Measurements from ENCODE around the gene MILR1. TPM values are rescaled to one million over a fixed set of nuclear protein-coding genes. Genes with fewer than 3 reads are reported as not detected.
"Not testable (repeated sequence)": the region's sequence is repeated elsewhere in the genome, so short reads cannot be mapped to it uniquely, and the experiment has no call there.

MILR1 gene
- total RNA-seq, 2 experiments from 2014 or later: not detected

DNA sequence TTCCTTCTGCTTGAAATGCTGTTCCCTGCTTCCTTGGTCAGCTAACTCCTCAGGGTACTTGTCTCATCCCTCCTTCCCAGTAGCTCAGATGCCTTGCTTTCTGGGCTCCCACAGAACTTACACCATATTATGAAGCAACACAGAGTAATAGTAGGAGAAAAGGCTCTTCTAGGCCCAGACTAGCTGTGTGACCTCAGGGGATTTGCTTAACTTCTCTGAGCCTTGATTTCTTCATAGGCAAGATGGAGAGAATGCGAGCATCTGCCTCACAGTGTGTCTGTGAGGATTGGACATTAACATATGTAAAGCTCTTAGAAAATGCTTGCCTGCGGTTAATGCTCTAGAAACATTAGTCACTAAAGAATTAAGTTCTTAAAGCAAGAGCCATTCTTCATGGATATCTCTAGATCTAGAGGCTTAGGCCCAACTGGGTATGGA, 36.0 kb upstream of the MILR1 start:
- H3K4me3 Mint-ChIP-seq: no peak overlapping the region
- POLR2A ChIA-PET: no interaction called here
- CTCF ChIA-PET: interaction anchor here (0.6 to 2.2 kb wide), 6 partner anchors 8 to 131 kb away, joined by 3 to 14 read pairs (median 4); no protein-coding TSS in a partner anchor
- intact Hi-C loops (cut with micrococcal nuclease): no loop called here
- DNase-seq: no peak
- no peaks in the 10 kb centered on the region for H3K36me3 Mint-ChIP-seq
- no peak overlapping the region for H3K27ac Mint-ChIP-seq
- no peaks in the 10 kb centered on the region for H3K27me3 Mint-ChIP-seq
- no peaks in the 10 kb centered on the region for H3K4me1 Mint-ChIP-seq (ENCODE audit: low read depth)
- no peaks in the 10 kb centered on the region for H3K9me3 Mint-ChIP-seq

DNA sequence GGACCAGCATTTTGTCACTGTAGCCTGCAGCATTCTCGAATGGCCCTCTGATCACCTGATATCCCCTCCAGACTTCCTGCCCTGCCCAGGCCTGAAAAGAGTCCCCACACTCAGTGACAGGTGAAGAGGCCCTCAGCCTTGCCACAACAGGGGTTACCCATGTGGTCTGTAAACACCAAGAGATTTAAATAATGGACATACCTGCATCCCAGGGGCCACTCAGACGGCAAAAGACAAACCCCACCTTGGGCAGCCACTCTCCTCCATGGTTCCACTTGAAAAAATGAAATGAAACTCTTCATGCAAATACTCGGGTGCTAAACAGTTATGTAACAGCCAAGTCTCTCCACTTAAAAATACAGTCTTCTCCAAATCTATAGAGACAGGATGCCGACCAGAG, 35.4 kb upstream of the MILR1 start:
- POLR2A ChIA-PET: no interaction called here
- no peaks in the 10 kb centered on the region for H3K4me1 Mint-ChIP-seq (ENCODE audit: low read depth)
- no peak for DNase-seq
- no peaks in the 10 kb centered on the region for H3K27me3 Mint-ChIP-seq
- no peaks in the 10 kb centered on the region for H3K9me3 Mint-ChIP-seq
- CTCF ChIA-PET: interaction anchor here (1.4 to 2.2 kb wide), 2 partner anchors 93 to 131 kb away, joined by 4 to 14 read pairs; no protein-coding TSS in a partner anchor
- H3K4me3 Mint-ChIP-seq: no peak overlapping the region
- no peak overlapping the region for H3K27ac Mint-ChIP-seq
- H3K36me3 Mint-ChIP-seq: no peaks in the 10 kb centered on the region
- intact Hi-C loops (cut with micrococcal nuclease): no loop called here

GRCh38 chr17:64418506-64419339, 30.2 kb upstream of the MILR1 start:
- H3K4me1 Mint-ChIP-seq (ENCODE audit: low read depth): no peaks in the 10 kb centered on the region
- CTCF ChIA-PET: interaction anchor here (0.6 to 10.2 kb wide), 55 partner anchors 9 to 553 kb away, joined by 3 to 230 read pairs (median 4); partner anchors contain the start of genes CD79B, CEP95, DDX5 and MILR1
- H3K27me3 Mint-ChIP-seq: no peaks in the 10 kb centered on the region

DNA sequence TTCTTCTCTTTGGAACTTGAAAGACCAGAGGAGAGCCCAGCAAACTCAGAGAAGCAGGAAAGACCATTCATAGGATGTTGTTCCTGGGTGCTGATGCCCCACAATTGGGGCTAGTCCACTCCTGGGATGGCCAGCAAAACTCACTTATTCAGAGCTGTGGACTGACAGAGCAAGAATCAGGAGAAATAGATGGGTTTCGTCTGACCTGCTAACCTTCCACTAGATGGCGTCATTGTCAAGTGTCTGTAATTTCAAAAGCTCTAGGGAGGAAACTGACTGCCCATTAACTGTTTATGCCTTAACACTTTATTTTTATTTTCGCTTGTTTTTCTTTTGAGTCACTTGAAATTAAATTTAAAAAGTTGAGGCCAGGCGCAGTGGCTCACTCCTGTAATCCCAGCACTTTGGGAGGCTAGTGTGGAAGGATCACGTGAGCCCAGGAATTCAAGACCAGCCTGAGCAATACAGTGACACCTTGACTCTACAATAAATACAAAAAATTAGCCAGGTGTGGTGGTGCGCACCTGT, 28.7 kb upstream of the MILR1 start:
- DNase-seq: no peak
- no peaks in the 10 kb centered on the region for H3K9me3 Mint-ChIP-seq
- POLR2A ChIA-PET: no interaction called here
- H3K27ac Mint-ChIP-seq: no peak overlapping the region
- no peaks in the 10 kb centered on the region for H3K36me3 Mint-ChIP-seq
- H3K27me3 Mint-ChIP-seq: no peaks in the 10 kb centered on the region
- H3K4me3 Mint-ChIP-seq: no peak overlapping the region
- no peaks in the 10 kb centered on the region for H3K4me1 Mint-ChIP-seq (ENCODE audit: low read depth)
- CTCF ChIA-PET: interaction anchor here (0.6 to 10.2 kb wide), 64 partner anchors 9 to 726 kb away, joined by 3 to 230 read pairs (median 4); partner anchors contain the start of genes CD79B, CEP95, DDX5 and MILR1
- intact Hi-C loops (cut with micrococcal nuclease): loop anchor here (1.0 kb wide), 2 partner anchors 71 to 229 kb away; no protein-coding TSS in a partner anchor

More at GRCh38 chr17:64418506-64419339, 30.2 kb upstream of the MILR1 start:
- intact Hi-C loops (cut with micrococcal nuclease): loop anchor here (1.0 kb wide), 2 partner anchors 97 to 111 kb away; no protein-coding TSS in a partner anchor
- Mint-ChIP-seq H3K4me3 (no peak overlapping the region), H3K36me3 (no peaks in the 10 kb centered on the region), H3K9me3 (no peaks in the 10 kb centered on the region), H3K27ac (no peak overlapping the region)
- POLR2A ChIA-PET: interaction anchor here (1.2 kb wide), 1 partner anchor 99 kb away, joined by 4 read pairs; no protein-coding TSS in a partner anchor
- DNase-seq: no peak

DNA sequence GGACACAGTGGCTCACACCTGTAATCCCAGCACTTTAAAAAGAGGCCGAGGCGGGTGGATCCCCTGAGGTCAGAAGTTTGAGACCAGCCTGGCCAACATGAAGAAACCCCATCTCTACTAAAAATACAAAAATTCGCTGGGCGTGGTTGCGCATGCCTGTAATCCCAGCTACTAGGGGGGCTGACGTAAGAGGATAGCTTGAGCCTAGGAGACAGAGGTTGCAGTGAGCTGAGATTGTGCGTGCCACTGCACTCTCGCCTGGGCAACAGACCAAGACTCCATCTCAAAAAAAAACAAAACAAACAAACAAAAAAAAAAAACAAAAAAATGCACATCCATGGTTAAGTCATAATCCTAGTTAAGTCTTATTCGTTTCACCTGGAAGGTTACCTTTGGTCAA, 26.8 kb upstream of the MILR1 start:
- H3K27ac Mint-ChIP-seq; H3K4me1 Mint-ChIP-seq (ENCODE audit: low read depth); H3K9me3 Mint-ChIP-seq; H3K36me3 Mint-ChIP-seq; intact Hi-C loops (cut with micrococcal nuclease); DNase-seq; H3K4me3 Mint-ChIP-seq; H3K27me3 Mint-ChIP-seq: not testable (repeated sequence)
- ChIA-PET CTCF (interaction anchor here (0.6 to 10.2 kb wide), 8 partner anchors 24 to 313 kb away, joined by 3 to 230 read pairs (median 68); no protein-coding TSS in a partner anchor), POLR2A (interaction anchor here (0.6 kb wide), 1 partner anchor 85 kb away, joined by 3 read pairs; no protein-coding TSS in a partner anchor)

DNA sequence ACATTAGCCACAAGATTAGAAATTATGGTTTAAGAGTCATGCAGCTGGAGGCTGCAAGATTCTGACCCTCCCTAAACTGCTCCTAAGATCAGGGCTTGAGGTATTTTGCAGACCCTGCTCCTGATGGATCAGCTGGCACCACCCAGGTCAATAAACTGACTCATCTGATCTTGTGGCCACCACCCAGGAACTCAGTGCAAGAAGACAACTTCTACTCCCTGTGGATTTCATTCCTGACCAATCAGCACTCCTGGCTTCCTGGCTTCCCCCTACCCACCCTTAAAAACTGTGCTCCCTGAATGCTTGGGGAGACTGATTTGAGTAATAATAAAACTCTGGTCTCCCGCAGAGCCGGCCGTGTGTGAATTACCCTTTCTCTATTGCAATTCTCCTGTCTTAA, 25.0 kb upstream of the MILR1 start:
- Mint-ChIP-seq H3K27ac (no peak overlapping the region), H3K9me3 (no peaks in the 10 kb centered on the region), H3K36me3 (no peaks in the 10 kb centered on the region), H3K4me1 (ENCODE audit: low read depth) (no peaks in the 10 kb centered on the region), H3K4me3 (no peak overlapping the region), H3K27me3 (no peaks in the 10 kb centered on the region)
- ChIA-PET CTCF (interaction anchor here (10.2 kb wide), 1 partner anchor 67 kb away, joined by 192 read pairs; no protein-coding TSS in a partner anchor), POLR2A (no interaction called here)
- intact Hi-C loops (cut with micrococcal nuclease): no loop called here
- DNase-seq: no peak

- Mint-ChIP-seq H3K4me1 (ENCODE audit: low read depth) (no peaks in the 10 kb centered on the region), H3K27me3 (no peaks in the 10 kb centered on the region), H3K27ac (no peak overlapping the region), H3K9me3 (no peaks in the 10 kb centered on the region), H3K4me3 (no peak overlapping the region), H3K36me3 (no peaks in the 10 kb centered on the region)
- DNase-seq: no peak
- CTCF ChIA-PET: interaction anchor here (10.2 kb wide), 1 partner anchor 66 kb away, joined by 192 read pairs; no protein-coding TSS in a partner anchor
- intact Hi-C loops (cut with micrococcal nuclease): no loop called here
- POLR2A ChIA-PET: no interaction called here
Measured at GRCh38 chr17:64424324-64424849, 24.5 kb upstream of the MILR1 start.

DNA sequence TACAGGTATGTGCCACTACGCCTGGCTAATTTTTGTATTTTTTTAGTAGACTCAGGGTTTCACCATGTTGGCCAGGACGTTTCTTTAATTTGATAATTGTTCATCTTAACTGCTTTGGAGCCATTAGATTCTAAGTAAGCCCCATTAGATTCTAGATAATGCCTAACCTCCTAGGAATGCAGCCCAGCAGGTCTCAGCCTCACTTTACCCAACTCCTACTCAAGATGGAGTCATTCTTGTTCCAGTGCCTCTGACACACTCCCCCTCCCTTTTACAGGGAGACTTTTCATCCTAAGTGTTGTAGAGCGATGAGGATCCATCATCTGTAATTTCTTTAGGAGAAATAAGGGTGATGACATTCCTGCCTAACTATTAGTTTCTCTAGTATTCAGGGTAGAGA, 23.7 kb upstream of the MILR1 start:
- Mint-ChIP-seq H3K9me3 (no peaks in the 10 kb centered on the region), H3K27me3 (no peaks in the 10 kb centered on the region), H3K4me3 (no peak overlapping the region), H3K4me1 (ENCODE audit: low read depth) (no peaks in the 10 kb centered on the region), H3K27ac (no peak overlapping the region), H3K36me3 (no peaks in the 10 kb centered on the region)
- ChIA-PET POLR2A (no interaction called here), CTCF (interaction anchor here (0.6 to 10.2 kb wide), 2 partner anchors 66 to 115 kb away, joined by 3 to 192 read pairs; no protein-coding TSS in a partner anchor)
- intact Hi-C loops (cut with micrococcal nuclease): no loop called here
- no peak for DNase-seq

DNA sequence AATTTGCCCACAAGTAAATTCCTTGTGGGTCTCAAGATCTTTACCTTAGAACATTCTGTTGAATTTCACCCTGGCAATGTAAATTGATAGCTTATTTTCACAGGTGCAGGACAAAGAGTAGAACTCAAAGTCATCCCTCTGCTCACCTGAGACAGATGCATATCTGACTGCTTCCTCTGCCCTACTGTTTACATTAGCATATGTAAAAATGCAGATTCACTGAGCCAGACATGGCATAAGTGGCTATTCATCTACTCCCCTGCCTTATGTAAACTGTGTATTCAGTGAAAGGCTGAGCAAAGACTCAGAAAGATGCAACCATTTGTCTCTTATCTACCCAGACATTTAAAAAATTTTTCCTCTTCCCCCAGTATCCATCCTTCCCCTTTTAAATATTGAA, 22.3 kb upstream of the MILR1 start:
- intact Hi-C loops (cut with micrococcal nuclease): no loop called here
- Mint-ChIP-seq H3K36me3 (no peaks in the 10 kb centered on the region), H3K27ac (no peak overlapping the region), H3K4me3 (no peak overlapping the region), H3K4me1 (ENCODE audit: low read depth) (no peaks in the 10 kb centered on the region), H3K27me3 (no peaks in the 10 kb centered on the region), H3K9me3 (no peaks in the 10 kb centered on the region)
- POLR2A ChIA-PET: no interaction called here
- no peak for DNase-seq
- CTCF ChIA-PET: interaction anchor here (10.2 kb wide), 1 partner anchor 64 kb away, joined by 192 read pairs; no protein-coding TSS in a partner anchor

DNA sequence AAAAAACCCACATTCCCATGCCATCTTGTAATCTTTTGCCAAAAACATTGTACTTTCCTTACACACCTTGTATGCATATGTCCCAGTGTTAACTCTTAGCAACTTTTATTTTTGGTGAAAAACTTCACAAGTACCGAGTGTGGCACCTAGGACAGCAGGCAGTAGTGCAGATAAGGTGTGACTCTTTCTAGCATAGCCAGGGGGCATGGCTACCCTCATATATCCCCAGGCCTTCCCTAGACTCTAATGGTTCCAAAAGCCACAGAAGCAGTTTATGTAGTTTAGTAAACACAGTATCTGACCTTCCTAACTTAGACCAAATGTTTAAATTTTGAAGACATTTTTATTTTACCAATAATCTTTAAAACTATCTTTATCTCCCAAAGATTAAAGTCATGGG, 20.5 kb upstream of the MILR1 start:
- Mint-ChIP-seq H3K4me1 (ENCODE audit: low read depth) (no peaks in the 10 kb centered on the region), H3K4me3 (no peak overlapping the region), H3K36me3 (no peaks in the 10 kb centered on the region), H3K27me3 (no peaks in the 10 kb centered on the region), H3K27ac (no peak overlapping the region), H3K9me3 (no peaks in the 10 kb centered on the region)
- no peak for DNase-seq
- POLR2A ChIA-PET: no interaction called here
- intact Hi-C loops (cut with micrococcal nuclease): no loop called here
- CTCF ChIA-PET: interaction anchor here (5.4 kb wide), 1 partner anchor 8 kb away, joined by 35 read pairs; no protein-coding TSS in a partner anchor

GRCh38 chr17:64430036-64430435, 18.9 kb upstream of the MILR1 start:
- H3K4me1 Mint-ChIP-seq (ENCODE audit: low read depth); DNase-seq; H3K27ac Mint-ChIP-seq; H3K36me3 Mint-ChIP-seq; H3K9me3 Mint-ChIP-seq; intact Hi-C loops (cut with micrococcal nuclease); POLR2A ChIA-PET; H3K27me3 Mint-ChIP-seq; H3K4me3 Mint-ChIP-seq: not testable (repeated sequence)
- CTCF ChIA-PET: interaction anchor here (0.6 to 5.4 kb wide), 2 partner anchors 10 to 17 kb away, joined by 5 to 35 read pairs; no protein-coding TSS in a partner anchor

- H3K27ac Mint-ChIP-seq: no peak overlapping the region
- H3K4me1 Mint-ChIP-seq (ENCODE audit: low read depth): no peaks in the 10 kb centered on the region
- H3K9me3 Mint-ChIP-seq: peaks cover 2% of the 10 kb centered on the region
- DNase-seq: no peak
- H3K27me3 Mint-ChIP-seq: no peaks in the 10 kb centered on the region
- ChIA-PET POLR2A (no interaction called here), CTCF (interaction anchor here (1.0 to 5.4 kb wide), 2 partner anchors 12 to 59 kb away, joined by 4 to 35 read pairs; no protein-coding TSS in a partner anchor)
- intact Hi-C loops (cut with micrococcal nuclease): no loop called here
- H3K4me3 Mint-ChIP-seq: no peak overlapping the region
- H3K36me3 Mint-ChIP-seq: no peaks in the 10 kb centered on the region
Measured at GRCh38 chr17:64431534-64431933, 17.4 kb upstream of the MILR1 start.

Measured in activated CD4-positive, alpha-beta memory T cell treated with anti-CD3 and anti-CD28 coated beads for 36 hours (primary cell).